SW 1271 (cell line): ENCODE data around the gene PI4K2A.

ENCODE experiments used
- DNase-seq, 2 experiments: peaks; one replicate each; lab custom pipeline; 2025; lab: John Stamatoyannopoulos, UW

The PI4K2A gene

DNA sequence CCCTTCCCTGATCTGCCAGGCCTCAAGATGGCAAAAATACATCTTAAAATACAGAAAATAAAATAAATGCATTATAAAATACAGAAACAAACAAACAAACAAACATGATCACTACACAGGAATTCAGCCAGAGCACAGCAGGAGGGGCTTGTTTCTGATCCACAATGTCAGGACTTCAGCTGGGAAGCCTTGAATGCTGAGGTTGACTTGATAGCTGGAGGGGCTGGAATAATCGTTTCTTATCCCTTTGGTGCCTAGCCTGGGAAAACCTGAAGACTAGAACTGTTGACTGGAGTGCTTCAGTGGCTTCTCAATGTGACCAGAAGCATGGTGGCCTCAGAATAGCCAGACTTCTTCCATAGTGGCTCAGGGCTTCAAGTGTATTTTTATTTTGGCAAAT, 63.9 kb downstream of the PI4K2A start:
- no peak for DNase-seq

DNA sequence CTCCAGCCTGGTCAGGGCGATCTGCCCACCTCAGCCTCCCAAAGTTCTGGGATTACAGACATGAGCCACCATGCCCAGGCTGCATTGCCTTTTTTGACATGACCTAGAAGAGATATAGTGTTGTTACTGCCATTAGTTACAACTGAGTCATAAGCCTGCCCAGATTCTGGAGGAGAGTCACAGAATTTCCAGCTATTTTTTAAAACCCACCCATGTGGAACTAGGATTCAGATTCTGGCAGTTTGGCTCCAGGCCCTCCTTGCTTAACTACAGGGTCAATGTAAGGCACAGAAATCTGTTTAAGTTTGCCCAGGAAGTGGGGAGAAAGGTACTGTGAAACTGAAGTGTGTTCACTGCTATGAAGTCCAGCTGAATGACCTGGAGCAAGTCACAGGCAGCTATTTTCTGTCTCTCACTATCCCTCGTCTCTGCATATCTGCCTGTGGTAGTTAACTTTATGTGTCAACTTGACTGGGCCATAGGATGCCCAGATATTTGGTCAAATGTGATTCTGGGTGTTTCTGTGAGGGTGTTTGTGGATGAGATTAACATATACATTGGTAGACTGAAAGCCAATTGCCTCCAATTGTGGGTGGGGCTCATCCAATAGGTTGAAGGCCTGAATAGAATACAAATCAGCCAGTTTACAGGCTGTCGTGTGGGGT, 64.7 kb downstream of the PI4K2A start:
- DNase-seq = no peak

DNA sequence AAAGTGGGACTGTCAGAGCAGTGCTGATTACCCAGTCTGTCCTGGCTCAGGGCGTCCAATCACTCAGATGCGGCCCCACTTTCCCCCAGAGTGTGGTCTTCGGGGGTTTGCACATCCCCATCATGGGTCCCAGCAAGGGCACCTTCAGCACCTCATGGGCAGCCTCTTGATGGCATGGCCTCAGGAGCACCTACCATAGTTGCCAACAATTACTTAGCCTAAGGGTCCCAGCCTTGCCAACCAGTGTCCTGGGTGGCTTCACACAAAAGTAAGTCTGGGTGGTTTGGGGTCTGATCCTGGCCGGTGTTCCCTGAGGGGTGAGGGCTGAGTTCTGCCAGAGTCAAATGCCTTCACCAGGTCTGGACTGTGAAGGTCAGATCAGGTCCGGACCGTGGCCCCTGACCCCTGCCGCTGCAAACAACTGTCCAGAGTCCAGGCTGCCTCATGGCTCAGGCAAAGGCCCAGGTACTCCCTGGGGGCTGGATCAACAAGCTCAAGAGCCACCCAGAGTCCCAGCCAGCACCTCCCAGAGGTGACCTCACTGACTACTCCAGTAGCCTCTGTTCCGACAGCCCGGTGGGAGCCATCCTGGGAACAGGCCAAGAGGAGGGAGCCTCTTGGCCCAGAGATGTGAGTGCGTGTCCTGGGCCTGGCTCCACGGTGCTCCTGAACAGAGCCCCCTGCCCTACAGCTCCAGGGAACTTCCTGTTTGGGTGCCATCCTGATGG, 66.8 kb downstream of the PI4K2A start:
- no peak for DNase-seq

DNA sequence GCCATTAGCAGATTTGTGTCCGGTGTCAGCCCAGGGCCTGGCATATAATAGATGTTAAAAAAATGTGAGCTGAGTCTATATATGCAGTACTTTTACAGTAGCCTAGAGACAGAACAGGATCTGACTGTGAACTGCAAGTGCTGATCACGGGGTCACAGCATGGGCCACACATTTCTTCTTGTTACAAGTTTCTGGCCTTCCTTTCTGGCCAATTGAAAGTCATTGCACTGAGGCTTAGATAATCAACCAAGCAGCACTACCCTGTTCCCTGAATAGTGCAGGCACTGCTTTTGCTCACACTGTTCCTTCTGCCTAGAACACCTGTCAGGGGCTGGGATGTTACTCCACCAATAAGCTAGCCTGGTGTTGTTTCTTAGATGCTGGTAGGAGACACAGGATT, 67.7 kb downstream of the PI4K2A start:
- DNase-seq = no peak

DNA sequence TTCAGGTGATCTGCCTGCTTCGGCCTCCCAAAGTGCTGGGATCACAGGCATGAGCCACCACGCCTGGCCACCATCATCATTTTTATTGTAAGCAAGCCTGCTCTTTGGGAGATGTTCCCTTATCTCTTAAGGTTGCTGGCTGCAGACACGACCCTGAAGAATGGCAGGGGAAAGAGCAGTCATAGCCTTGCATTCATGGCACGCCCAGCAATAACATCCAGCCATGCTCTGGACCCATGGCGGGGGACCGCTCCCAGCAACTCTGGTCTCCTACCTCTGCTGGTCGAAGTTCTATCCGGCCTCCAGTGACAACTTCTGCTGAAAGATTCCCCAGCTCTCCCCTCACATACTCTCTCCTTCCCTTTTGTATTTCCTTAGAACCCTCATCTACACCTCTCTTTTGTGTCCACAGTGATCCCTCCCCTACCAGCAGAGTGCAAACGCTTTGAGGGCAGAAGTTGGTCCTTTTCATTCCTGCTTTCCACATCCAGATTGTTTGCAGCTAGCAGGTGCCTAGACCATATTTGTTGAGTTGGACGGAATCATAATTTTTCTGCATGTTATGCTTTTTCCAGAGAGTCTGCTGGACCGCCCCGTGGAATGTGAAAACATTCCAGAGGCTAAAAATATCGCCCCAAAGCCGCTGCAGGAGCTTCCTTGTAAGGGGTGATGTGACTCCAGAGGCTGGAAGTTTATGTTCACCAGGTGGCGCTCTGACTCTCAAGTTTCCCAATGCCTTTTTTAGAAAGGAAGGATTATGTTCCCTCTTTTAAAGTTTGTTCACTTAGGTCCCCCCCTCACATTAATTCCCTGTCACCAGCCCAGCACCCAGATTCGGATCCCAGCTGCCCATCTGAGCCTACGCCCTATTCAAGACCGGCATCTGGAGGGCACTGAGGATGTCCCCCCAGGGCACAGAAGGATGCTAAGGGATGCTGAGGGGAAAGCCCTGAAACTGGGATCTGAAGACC, 68.8 kb downstream of the PI4K2A start:
- DNase-seq = peak in 1 of 2 experiments; percentile 57

DNA sequence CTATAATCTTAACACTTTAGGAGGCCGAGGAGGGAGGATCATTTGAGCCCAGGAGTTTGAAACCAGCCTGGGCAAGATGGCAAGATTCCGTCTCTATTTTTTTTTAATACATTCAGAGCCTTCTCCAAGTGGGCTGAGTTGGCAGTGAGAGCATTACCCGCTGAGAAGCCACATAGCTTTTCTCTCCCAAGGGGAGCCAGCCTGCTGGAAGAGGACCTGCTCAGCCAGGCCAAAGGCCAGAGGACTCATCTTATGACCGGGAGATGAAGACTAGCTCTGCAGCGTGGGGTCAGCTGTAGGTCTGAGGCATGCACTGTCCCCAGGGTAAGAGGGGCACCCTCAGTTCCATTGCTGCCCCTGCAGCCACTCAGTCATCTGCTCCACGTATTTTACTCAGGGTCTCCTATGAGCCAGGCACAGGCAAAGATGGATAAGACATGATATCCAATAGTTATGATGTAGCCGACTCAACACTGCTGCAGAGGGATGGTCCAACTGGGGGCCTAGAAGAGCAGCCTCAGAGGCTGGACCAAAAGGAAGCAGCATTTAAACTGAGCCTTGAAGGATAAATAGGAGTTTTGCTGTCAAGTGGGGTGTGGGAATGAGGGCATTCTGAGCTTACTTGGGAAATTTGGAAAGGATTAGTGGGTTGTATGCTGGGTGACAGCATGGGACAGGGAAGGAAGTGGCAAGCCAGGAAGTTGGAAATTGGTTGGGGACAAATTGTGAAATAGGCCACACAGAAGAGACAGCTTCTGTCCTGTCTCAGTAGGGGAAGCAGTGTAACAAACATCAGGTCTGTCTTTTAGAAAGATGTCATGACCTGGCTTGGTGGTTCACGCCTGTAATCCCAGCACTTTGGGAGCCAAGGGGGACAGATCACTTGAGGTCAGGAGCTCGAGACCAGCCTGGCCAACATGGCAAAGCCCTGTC, 71.4 kb downstream of the PI4K2A start:
- DNase-seq = no peak

DNA sequence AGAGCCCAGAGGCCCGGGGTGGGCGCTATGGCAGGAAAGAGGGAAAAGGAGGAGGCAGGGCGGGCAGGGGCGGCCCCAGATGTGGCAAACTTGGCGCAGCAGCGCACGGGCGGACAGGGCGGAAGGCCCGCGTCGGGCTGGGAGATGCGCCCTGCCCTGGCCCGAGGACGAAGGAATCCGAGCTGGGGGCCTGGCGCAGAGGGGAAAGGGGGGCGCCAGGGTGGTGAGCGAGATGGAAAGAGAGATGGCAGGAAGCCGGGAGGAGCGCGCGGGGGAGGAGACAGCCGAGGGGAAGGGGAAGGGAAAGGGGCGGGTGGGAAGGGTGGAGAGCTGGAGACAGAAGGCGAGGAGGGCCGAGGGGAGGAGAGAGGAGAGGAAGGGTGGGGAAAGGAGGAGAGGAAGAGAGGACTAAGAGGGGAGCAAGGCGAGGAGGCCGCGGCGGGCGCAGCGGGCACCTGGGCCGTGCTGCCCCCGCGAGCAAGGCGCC, 72.9 kb downstream of the PI4K2A start, which contains the start of gene MARVELD1:
Gene MARVELD1, plus strand, starts transcription at position 392 of the 487 bp plus-strand sequence. CDS start 147 bp downstream, outside the sequence.
- peak; percentile 54 to 76 for DNase-seq

DNA sequence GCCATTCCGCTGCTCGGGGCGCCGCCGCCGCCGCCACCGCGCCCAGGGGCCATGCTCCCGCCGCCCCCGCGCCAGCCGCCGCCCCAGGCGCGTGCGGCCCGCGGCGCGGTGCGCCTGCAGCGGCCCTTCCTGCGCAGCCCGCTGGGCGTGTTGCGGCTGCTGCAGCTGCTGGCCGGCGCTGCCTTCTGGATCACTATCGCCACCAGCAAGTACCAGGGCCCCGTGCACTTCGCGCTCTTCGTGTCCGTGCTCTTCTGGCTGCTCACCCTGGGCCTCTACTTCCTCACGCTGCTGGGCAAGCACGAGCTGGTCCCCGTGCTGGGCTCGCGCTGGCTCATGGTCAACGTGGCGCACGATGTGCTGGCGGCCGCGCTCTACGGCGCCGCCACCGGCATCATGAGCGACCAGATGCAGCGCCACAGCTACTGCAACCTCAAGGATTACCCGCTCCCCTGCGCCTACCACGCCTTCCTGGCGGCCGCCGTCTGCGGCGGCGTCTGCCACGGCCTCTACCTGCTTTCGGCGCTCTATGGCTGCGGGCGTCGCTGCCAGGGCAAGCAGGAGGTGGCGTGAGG, 73.4 kb downstream of the PI4K2A start:
- DNase-seq = peak in 1 of 2 experiments; percentile 51

DNA sequence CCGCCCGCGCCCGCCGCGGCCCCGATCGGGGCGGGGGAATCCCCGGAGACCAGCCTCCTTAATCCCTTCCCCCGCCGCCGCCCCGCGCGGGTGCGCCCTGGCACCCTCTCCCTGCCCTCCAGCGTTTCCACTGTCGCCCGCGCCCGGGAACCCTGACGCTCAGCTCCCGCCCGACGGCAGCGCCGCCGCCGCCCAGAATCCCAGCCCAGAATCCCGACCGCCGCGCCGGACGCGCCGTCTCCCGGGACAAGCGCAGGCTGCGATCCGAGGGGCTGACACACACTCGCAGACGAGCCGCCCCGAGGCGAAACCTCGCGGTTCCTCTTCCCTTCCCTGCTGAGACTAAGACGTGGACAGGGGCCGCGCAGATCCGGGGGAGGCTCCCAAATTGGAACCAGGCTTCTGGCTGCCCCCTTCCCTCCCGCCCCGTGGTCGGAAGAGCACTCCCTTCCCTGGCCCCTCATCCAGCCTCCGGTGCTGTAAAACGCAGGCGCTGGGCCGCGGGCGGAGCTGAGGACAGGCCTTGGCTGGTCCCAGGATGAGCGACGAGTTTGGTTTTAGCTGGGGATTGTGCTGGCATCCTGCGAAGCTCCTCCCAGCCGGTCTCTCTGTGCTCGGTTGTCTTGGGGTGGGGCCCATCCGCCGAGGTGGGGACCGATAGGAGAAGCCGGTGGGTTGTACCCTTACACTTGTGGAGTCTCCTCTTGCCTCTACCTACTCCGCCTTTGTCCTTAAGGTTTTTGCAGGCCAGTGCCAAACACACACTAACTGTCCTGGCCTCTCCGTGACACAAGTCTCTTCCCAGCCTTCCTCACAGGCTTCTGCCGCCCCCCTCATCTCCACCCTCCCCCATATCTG, 74.2 kb downstream of the PI4K2A start:
- DNase-seq = peak in 1 of 2 experiments; percentile 61

DNA sequence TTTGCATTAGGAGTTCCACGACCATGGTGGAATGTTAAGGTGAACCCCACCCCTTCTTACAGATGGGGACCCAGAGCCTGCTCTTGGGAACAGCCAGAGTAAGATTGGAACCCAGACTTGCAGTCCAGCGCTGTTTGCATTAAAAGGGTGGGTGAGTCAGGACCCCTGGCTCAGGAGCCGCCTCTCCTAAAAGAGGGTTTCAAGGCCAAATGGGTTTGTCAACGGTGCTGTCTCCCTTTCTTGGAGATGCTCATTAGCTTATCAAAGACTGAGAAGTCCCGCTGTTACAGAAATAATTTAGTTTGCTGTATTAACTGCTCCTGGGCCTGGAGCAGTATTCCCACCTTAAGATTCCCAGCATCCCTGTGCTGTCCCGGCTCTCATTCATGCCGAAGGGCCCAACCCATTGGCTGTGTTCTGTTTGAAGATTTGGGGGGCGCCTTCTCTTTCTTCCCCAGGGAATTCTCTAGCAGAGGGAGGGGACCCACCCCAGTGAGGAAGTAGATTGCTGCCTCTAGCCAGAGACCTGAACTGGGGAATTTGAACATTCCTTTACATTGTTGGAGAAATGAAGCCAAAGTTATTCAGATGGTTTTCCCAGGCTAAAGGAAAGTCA, 74.9 kb downstream of the PI4K2A start:
- no peak for DNase-seq

DNA sequence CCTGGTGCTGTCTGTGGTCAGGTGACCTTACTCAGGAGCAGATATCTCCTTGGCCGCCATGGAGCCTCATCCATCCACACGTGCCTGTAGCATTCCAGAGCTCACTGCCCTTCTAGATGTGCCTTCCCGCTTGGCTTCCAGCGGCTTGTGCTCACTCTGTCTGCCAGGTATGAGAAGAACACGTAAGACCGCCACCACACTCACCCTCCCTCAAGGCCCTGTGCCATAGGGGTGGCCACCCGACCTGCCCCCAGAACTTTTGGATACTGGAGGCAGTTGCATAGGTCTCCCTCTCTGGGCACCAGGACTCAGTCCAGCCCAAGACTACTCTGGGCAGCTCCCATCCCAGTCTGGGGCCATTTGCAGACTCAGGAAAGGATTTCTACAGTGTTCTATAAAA, 77.2 kb downstream of the PI4K2A start:
- no peak for DNase-seq

DNA sequence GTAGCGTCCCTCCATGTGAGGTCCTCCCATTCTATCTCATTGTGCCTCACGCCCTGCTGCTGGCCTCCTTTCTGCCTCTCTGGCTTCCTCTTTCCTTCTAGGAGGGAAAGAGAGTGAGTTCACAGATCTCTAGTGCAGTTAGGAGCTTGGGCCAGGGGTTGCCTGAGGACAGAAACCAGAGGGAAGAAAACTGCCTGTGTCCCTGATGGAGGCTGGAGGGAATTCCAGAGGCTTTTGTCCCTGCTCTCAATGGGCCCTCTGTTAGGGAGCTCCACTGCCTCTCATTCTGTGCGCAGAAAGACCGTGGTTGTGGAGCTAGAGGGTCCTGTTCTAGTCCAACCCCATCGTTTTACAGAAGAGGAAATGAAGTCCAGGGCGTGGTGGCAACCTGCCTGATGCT, 77.7 kb downstream of the PI4K2A start:
- no peak for DNase-seq

DNA sequence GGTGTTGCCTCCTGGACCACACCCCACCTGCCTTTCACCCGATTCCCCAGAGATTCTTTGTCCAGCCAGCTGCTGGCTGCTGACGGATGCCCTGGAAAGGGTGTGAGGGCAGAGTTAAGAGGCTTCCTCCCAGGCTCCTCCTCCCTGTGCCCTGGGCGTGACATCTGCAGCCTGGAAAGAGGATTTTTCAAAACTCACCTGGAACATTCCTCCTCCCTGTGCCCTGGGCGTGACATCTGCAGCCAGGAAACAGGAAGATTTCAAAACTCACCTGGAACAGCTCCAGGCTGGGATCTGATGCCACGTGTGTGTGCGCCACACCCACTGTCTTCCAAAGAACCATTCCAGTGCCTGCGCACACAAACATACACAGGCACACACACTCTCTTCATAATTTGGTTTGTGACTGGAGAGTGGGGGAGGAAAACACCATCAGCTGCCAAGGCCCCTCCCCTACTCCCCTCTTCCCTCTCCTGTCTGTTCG, 78.2 kb downstream of the PI4K2A start:
- DNase-seq = no peak

DNA sequence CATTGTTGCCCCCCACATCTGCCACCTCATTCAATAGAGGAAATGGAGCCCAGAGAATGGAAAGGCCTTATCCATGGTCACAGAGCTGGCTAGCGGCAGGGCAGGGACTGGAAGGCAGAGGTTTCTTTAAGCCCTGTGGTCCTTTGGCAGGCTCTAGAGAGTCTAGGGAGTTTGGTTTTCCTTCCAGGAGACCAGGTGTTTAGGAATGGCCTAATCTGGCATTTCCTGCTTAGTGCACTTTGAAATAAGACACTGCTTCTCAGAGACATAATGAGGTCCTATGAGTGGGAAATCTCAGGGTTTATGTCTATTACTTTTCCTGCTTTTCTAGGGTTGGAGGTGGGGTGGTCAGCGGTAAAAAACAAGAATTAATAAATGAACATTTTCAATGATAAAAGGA, 79.1 kb downstream of the PI4K2A start:
- no peak for DNase-seq

DNA sequence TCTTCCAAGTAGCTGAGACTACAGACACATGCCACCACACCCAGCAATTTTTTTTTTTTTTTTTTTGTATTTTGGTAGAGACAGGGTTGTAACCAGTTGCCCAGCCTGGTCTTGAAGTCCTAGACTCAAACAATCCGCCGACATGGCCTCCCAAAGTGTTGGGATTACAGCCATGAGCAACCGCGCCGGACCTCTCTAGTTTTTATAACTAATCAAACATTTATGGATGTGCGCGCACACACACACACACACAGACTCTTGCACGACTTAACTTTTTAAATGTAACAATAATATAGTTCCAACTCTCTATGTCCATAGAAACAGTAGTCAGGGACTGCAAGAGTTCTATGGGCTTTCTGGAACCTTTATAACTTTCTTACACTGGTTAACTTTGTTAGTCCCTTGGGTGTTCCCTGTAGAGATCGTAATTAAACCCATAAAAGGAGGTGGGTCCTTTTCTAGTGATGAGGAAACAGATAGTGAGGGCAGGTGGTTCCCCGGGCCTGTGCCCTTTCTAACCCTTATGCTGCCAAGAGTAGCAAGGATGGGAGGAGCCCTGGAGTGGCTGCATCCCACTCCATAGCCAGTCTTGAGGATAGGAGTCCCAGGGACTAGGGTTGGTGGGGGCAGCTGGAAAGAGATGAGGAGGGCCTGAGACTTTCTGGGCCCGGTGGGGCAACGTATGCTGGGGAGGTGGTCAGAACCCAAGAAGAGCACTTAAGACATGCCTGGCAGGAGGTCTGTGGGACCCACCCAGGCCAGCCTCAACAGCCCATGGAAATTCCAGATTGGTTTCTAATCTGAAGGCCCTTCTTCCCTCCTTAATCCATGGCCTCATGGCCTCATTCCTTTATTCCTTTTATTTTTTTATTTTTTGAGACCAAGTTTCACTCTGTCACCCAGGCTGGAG, 81.7 kb downstream of the PI4K2A start:
- no peak for DNase-seq

DNA sequence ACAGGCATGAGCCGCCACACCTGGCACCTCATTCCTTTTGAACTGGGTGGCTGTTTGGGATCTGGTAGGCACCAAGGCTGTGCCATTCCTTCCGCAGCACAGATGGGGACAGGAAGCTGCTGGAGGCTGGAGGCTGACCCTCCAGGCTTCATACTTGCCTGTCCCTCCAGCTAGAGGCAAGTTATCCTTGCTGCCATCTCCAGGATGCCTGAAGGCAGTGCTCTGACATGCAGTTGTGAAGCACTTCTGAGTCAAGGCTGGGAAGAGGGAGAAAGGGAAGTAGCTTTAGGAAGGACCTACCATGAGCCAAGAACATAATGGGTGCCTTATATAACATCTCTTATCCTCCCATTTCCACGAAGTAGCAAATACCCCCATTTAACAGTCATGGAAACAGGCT, 82.5 kb downstream of the PI4K2A start:
- no peak for DNase-seq

DNA sequence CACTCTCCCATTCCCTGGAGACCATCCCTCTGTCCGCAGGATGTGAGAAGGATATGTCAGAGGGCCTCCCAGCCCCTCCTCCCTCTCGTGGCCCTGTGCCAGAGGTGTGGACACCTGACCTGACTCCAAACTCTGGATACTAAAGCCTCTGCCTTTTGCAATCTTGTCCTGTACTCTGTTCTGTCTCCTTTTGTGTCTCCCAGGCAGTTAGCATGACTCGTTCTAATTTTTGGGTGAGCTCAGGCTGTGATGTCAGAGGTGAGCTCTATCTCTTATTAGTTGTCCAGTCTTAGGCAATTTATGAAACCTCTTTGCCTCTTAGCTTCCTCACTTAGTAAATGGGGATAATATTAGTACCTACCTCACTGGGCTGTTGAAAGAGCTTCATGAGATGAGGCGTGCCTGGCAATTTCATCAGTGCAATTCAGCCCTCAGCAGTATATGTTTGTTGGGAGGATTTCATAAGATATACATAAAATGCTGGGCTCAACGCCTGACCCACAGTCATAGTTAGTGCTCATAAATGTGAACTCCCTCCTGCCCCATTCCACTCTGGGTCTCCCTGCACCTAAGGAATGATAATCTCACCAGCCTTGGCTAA, 84.0 kb downstream of the PI4K2A start:
- DNase-seq = no peak
